ENCODE data around the gene ZNF8.

Gene ZNF8

GRCh38 chr19:58325311-58326022, 46.7 kb downstream of the ZNF8 start:
- peak overlapping the region; percentile 96 for H3K4me3 ChIP-seq (ENCODE audit: low read length)
- no peak for TF ChIP-seq CTCF (conservative IDR thresholded peaks at IDR 0.05; ENCODE audit: low read depth, low read length)
- DNase-seq (ENCODE audit: low read depth) = no peak

GRCh38 chr19:58326501-58326913, 47.8 kb downstream of the ZNF8 start:
- no peak for TF ChIP-seq CTCF (conservative IDR thresholded peaks at IDR 0.05; ENCODE audit: low read depth, low read length)
- peak overlapping the region; percentile 96 for H3K4me3 ChIP-seq (ENCODE audit: low read length)
- no peak for DNase-seq (ENCODE audit: low read depth)

- DNase-seq (ENCODE audit: low read depth) = peak; percentile 82
- TF ChIP-seq CTCF (conservative IDR thresholded peaks at IDR 0.05; ENCODE audit: low read depth, low read length) = no peak
- peak within 1 kb of the TSS; percentile 96 for H3K4me3 ChIP-seq (ENCODE audit: low read length)
Observed at GRCh38 chr19:58326914-58327726, 48.4 kb downstream of the ZNF8 start, which contains the start of gene ZSCAN22. Gene ZSCAN22, plus strand, starts transcription at chr19:58326994. Its CDS starts 7,809 bp downstream, at chr19:58334803.

GRCh38 chr19:58328999-58329398, 50.2 kb downstream of the ZNF8 start:
- H3K4me3 ChIP-seq (ENCODE audit: low read length) = no peak overlapping the region
- no peak for DNase-seq (ENCODE audit: low read depth)
- peak; percentile 22 for TF ChIP-seq CTCF (conservative IDR thresholded peaks at IDR 0.05; ENCODE audit: low read depth, low read length)

GRCh38 chr19:58330458-58330857, 51.7 kb downstream of the ZNF8 start:
- DNase-seq (ENCODE audit: low read depth) = peak; percentile 51
- no peak for TF ChIP-seq CTCF (conservative IDR thresholded peaks at IDR 0.05; ENCODE audit: low read depth, low read length)
- H3K4me3 ChIP-seq (ENCODE audit: low read length) = no peak overlapping the region

GRCh38 chr19:58332697-58333096, 53.9 kb downstream of the ZNF8 start:
- TF ChIP-seq CTCF (conservative IDR thresholded peaks at IDR 0.05; ENCODE audit: low read depth, low read length) = no peak
- no peak for DNase-seq (ENCODE audit: low read depth)
- no peak overlapping the region for H3K4me3 ChIP-seq (ENCODE audit: low read length)
